Right lobe of liver (tissue), 6 donors: ENCODE data around the gene OTOP3. TPM values are rescaled to one million over a fixed set of nuclear protein-coding genes. Genes with fewer than 3 reads are reported as not detected.

Source experiments
- ATAC-seq, 4 donors: fragments of 200-7000 bp; cut with Tn5 transposase; one replicate each; pipeline ENCODE4 v1.9.1; 2020; ENCODE audit warnings: mild to moderate bottlenecking in 4 of 4, moderate library complexity in 4 of 4
- DNase-seq, 3 donors: peaks; one replicate each; pipeline ENCODE4 v3.0.0-alpha.2; 2020
- H3K27ac ChIP-seq, 3 donors: fragments of 200-600 bp; one replicate each; pipeline ENCODE4 v1.8.0; 2022
- H3K27me3 ChIP-seq, 2 donors: fragments of 200-600 bp; one replicate each; pipeline ENCODE4 v1.8.0; 2022
- H3K36me3 ChIP-seq, 4 donors: fragments of 200-600 bp; sonication (generic) in 1 of 4; one replicate each; pipeline versions ENCODE4 v1.5.1 to v1.8.0; 2017 to 2022; ENCODE audit warnings: control low read depth in 1 of 4
- H3K4me1 ChIP-seq, 4 donors: fragments of 200-600 bp; sonication (generic) in 1 of 4; one replicate each; pipeline versions ENCODE4 v1.5.1 to v1.8.0; 2017 to 2022; ENCODE audit warnings: control low read depth in 1 of 4
- H3K4me3 ChIP-seq, 3 donors: fragments of 200-600 bp; one replicate each; pipeline ENCODE4 v1.8.0; 2022
- H3K9me3 ChIP-seq, 4 donors: fragments of 200-600 bp; sonication (generic) in 1 of 4; one replicate each; pipeline versions ENCODE4 v1.5.1 to v1.8.0; 2017 to 2022; ENCODE audit warnings: control low read depth in 1 of 4
- CTCF ChIP-seq, 4 donors: fragments of 200-600 bp in 3 of 4; fragments of 450-650 bp in 1 of 4; IDR thresholded peaks; one replicate each; pipeline versions ENCODE4 v1.5.1 to v1.8.0; 2016 to 2022; ENCODE audit warnings: antibody characterized with exemption in 4 of 4, mild to moderate bottlenecking in 2 of 4
- POLR2A ChIP-seq: fragments of 450-650 bp; IDR thresholded peaks from one replicate; pipeline ENCODE4 v1.6.1; 2017; ENCODE audit warnings: antibody characterized with exemption, mild to moderate bottlenecking
- WGBS: methylation state at CpG from one replicate; pipeline ENCODE4 v1.1.6; 2018; ENCODE audit warnings: low coverage, low lambda C conversion rate; ENCODE audit not compliant: insufficient coverage; ENCODE audit errors: missing lambda C conversion rate; 5-methylcytosine and 5-hydroxymethylcytosine counted together
- intact Hi-C, 2 donors: fragments of 100-400 bp; cut with DNase I; formaldehyde crosslinking; loops; one replicate each; pipeline versions ENCODE4 v1.11.2 to v1.14.1; 2022
- total RNA-seq, 6 experiments: library from RNA; depleted of rRNA in 2 of 6; stranded (reverse); fragments of >200 nt in 2 of 6; fragmentation: NEBNext Ultra II Directional in 3 of 6; extraction: Animal tissue kit (Norgen Biotek cat#: 25700) in 3 of 6; gene quantifications; one replicate each; pipeline versions ENCODE4 v1.1.0 to v1.2.4, GENCODE V29; 2016 to 2023
- donor health status: DM: no; HTN: yes; CAD: no.
- donor health status: DM: no; HTN: no; CAD: no.
- donor health status: DM: no; HTN: no; CAD: no.
- donor health status: DM: no; HTN: yes; CAD: no.
- donor health status: DM: no; HTN: yes; CAD: no.

OTOP3 gene
- total RNA-seq, 6 experiments from 2014 or later: not detected

- H3K9me3 ChIP-seq: no peaks in the 10 kb centered on the region
- WGBS: 74% methylated on average over 3 of the region's 3 CpGs
- DNase-seq (peak in 1 of 3 donors; percentile 37), ATAC-seq (peak; percentile 50 to 76 (median 58))
- TF ChIP-seq CTCF (IDR thresholded peaks at IDR 0.05) (no peak), POLR2A (no peak)
- H3K4me3 ChIP-seq: peak overlapping the region in 1 of 3 donors; percentile 13
- intact Hi-C loops: no loop called here
- H3K36me3 ChIP-seq: no peaks in the 10 kb centered on the region
- H3K4me1 ChIP-seq: peaks cover 0 to 13% (median 0%) of the 10 kb centered on the region in 4 donors
- H3K27ac ChIP-seq: no peak overlapping the region
- no peaks in the 10 kb centered on the region for H3K27me3 ChIP-seq
These were observed 34.7 kb downstream of the OTOP3 start for GRCh38 chr17:74970395-74970794.

GRCh38 chr17:74971069-74971841, 35.6 kb downstream of the OTOP3 start:
- no peak for ATAC-seq
- Histone ChIP-seq H3K27ac (peak overlapping the region in 2 of 3 donors; percentile 33 to 54), H3K4me1 (peaks cover 0 to 13% (median 0%) of the 10 kb centered on the region in 4 donors), H3K27me3 (no peaks in the 10 kb centered on the region), H3K9me3 (no peaks in the 10 kb centered on the region), H3K4me3 (peak overlapping the region; percentile 43 to 54 (median 49)), H3K36me3 (no peaks in the 10 kb centered on the region)
- WGBS: 79% methylated on average over 3 of the region's 8 CpGs
- intact Hi-C loops: no loop called here
- TF ChIP-seq CTCF (IDR thresholded peaks at IDR 0.05): no peak
- no peak for TF ChIP-seq POLR2A
- no peak for DNase-seq

- Histone ChIP-seq H3K4me3 (peak overlapping the region; percentile 43 to 54 (median 49)), H3K36me3 (no peaks in the 10 kb centered on the region), H3K4me1 (peaks cover 0 to 13% (median 0%) of the 10 kb centered on the region in 4 donors), H3K9me3 (no peaks in the 10 kb centered on the region), H3K27me3 (no peaks in the 10 kb centered on the region), H3K27ac (peak overlapping the region in 2 of 3 donors; percentile 33 to 54)
- intact Hi-C loops: no loop called here
- DNase-seq (no peak), ATAC-seq (peak in 1 of 4 donors; percentile 4)
- WGBS: no CpG with 5 or more reads among the region's 9 CpGs
- TF ChIP-seq POLR2A (no peak), CTCF (IDR thresholded peaks at IDR 0.05) (no peak)
These were observed 36.1 kb downstream of the OTOP3 start for GRCh38 chr17:74971842-74972106.

- peak within 1 kb of the TSS in 2 of 3 donors; percentile 33 to 54 for H3K27ac ChIP-seq
- no peaks in the 10 kb centered on the region for H3K27me3 ChIP-seq
- no peak for TF ChIP-seq CTCF (IDR thresholded peaks at IDR 0.05)
- intact Hi-C loops: no loop called here
- ATAC-seq: peak; percentile 67 to 82 (median 78)
- H3K36me3 ChIP-seq: no peaks in the 10 kb centered on the region
- peak in 1 of 3 donors; percentile 76 for DNase-seq
- H3K9me3 ChIP-seq: no peaks in the 10 kb centered on the region
- H3K4me3 ChIP-seq: peak within 1 kb of the TSS; percentile 43 to 54 (median 49)
- H3K4me1 ChIP-seq: peaks cover 0 to 13% (median 0%) of the 10 kb centered on the region in 4 donors
- 1% methylated on average over 13 of the region's 95 CpGs for WGBS
These were observed 36.6 kb downstream of the OTOP3 start, which contains the start of gene HID1 for GRCh38 chr17:74972107-74972972. Gene HID1 (minus strand): TSS chr17:74972759. CDS start chr17:74972656, 103 bp downstream.
